ENCODE results near the gene PHF2. TPM values are rescaled to one million over a fixed set of nuclear protein-coding genes. Genes with fewer than 3 reads are reported as not detected.
A peak's percentile ranks its signal among the peaks of the same experiment; 100 is the strongest.

PHF2 gene
- total RNA-seq, 1 donor from 2014 or later, result 29.4 TPM

GRCh38 chr9:93573516-93573828, 2.9 kb upstream of the PHF2 start:
- Mint-ChIP-seq H3K4me3 (ENCODE audit: unreplicated experiment) (no peak overlapping the region), H3K36me3 (ENCODE audit: low read depth) (peaks cover 6% of the 10 kb centered on the region), H3K27me3 (ENCODE audit: low read depth) (no peaks in the 10 kb centered on the region), H3K27ac (ENCODE audit: unreplicated experiment) (no peak overlapping the region), H3K9me3 (ENCODE audit: low read depth) (peaks cover 10% of the 10 kb centered on the region), H3K4me1 (ENCODE audit: low read depth) (peaks cover 21% of the 10 kb centered on the region)
- DNase-seq (ENCODE audit: low spot score), result no peak
- TF ChIP-seq CTCF (IDR thresholded peaks at IDR 0.05), result no peak

GRCh38 chr9:93574091-93574899, 2.1 kb upstream of the PHF2 start:
- TF ChIP-seq CTCF (IDR thresholded peaks at IDR 0.05), result no peak
- no peak for DNase-seq (ENCODE audit: low spot score)
- Mint-ChIP-seq H3K27ac (ENCODE audit: unreplicated experiment) (no peak overlapping the region), H3K4me1 (ENCODE audit: low read depth) (peaks cover 29% of the 10 kb centered on the region), H3K9me3 (ENCODE audit: low read depth) (peaks cover 10% of the 10 kb centered on the region), H3K36me3 (ENCODE audit: low read depth) (peaks cover 6% of the 10 kb centered on the region), H3K4me3 (ENCODE audit: unreplicated experiment) (peak overlapping the region; percentile 95), H3K27me3 (ENCODE audit: low read depth) (no peaks in the 10 kb centered on the region)

- Mint-ChIP-seq H3K36me3 (ENCODE audit: low read depth) (peaks cover 6% of the 10 kb centered on the region), H3K27me3 (ENCODE audit: low read depth) (no peaks in the 10 kb centered on the region), H3K27ac (ENCODE audit: unreplicated experiment) (peak overlapping the region; percentile 84), H3K9me3 (ENCODE audit: low read depth) (peaks cover 10% of the 10 kb centered on the region), H3K4me3 (ENCODE audit: unreplicated experiment) (peak overlapping the region; percentile 95), H3K4me1 (ENCODE audit: low read depth) (peaks cover 38% of the 10 kb centered on the region)
- DNase-seq (ENCODE audit: low spot score), result no peak
- no peak for TF ChIP-seq CTCF (IDR thresholded peaks at IDR 0.05)
These were observed 1.2 kb upstream of the PHF2 start for GRCh38 chr9:93574900-93575795.

GRCh38 chr9:93575796-93576257, 557 bp upstream of the PHF2 start:
- peaks cover 3% of the 10 kb centered on the region for H3K36me3 Mint-ChIP-seq (ENCODE audit: low read depth)
- H3K27ac Mint-ChIP-seq (ENCODE audit: unreplicated experiment), result peak overlapping the region; percentile 84
- DNase-seq (ENCODE audit: low spot score), result peak; percentile 86
- H3K4me1 Mint-ChIP-seq (ENCODE audit: low read depth), result peaks cover 44% of the 10 kb centered on the region
- H3K27me3 Mint-ChIP-seq (ENCODE audit: low read depth), result no peaks in the 10 kb centered on the region
- H3K9me3 Mint-ChIP-seq (ENCODE audit: low read depth), result peaks cover 5% of the 10 kb centered on the region
- H3K4me3 Mint-ChIP-seq (ENCODE audit: unreplicated experiment), result peak overlapping the region; percentile 95
- TF ChIP-seq CTCF (IDR thresholded peaks at IDR 0.05), result no peak

Measured in chondrocyte (in vitro differentiated cells).